ENCODE measurements around the gene ALG14.

DNA sequence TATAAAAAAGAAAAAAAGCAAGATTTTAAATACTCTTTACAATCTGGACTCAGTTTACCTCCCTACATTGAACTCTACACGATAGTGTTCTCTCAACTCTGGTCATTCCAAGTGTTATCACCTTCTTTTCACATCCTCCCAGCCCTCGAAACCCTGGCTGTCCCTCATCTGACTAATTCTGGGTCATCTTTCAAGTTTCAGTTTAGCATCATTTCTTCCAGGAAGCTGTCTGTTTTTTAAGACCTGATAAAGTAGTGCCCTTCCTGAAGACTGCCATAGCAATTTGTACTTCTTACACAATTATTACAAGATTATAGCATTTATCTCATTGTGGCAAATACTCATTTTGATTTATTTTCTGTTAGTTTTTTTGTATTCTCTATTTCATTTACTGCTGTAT, 1.2 kb downstream of the ALG14 start:
- TF ChIP-seq, protein P1, sequence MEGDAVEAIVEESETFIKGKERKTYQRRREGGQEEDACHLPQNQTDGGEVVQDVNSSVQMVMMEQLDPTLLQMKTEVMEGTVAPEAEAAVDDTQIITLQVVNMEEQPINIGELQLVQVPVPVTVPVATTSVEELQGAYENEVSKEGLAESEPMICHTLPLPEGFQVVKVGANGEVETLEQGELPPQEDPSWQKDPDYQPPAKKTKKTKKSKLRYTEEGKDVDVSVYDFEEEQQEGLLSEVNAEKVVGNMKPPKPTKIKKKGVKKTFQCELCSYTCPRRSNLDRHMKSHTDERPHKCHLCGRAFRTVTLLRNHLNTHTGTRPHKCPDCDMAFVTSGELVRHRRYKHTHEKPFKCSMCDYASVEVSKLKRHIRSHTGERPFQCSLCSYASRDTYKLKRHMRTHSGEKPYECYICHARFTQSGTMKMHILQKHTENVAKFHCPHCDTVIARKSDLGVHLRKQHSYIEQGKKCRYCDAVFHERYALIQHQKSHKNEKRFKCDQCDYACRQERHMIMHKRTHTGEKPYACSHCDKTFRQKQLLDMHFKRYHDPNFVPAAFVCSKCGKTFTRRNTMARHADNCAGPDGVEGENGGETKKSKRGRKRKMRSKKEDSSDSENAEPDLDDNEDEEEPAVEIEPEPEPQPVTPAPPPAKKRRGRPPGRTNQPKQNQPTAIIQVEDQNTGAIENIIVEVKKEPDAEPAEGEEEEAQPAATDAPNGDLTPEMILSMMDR (IDR thresholded peaks at IDR 0.05) = no peak
- no peak for TF ChIP-seq POLR2A (IDR thresholded peaks at IDR 0.05)
